Uterus (tissue), 4 donors: ENCODE data around the gene TTC13. TPM values are rescaled to one million over a fixed set of nuclear protein-coding genes. Genes with fewer than 3 reads are reported as not detected.

Experiments used
- DNase-seq, 2 donors: peaks; one replicate each; pipeline ENCODE4 v3.0.0-alpha.2; 2019 to 2020
- H3K27ac ChIP-seq, 2 donors: fragments of 200-600 bp; sonication (generic); 1 replicate in 1 of 2; 2 replicates in 1 of 2; pipeline ENCODE4 v1.5.1; 2016 to 2018
- H3K27me3 ChIP-seq, 2 donors: fragments of 200-600 bp; sonication (generic); one replicate each; pipeline ENCODE4 v1.5.1; 2018 to 2019; ENCODE audit warnings: control low read depth in 1 of 2
- H3K36me3 ChIP-seq, 2 donors: fragments of 200-600 bp; sonication (generic); one replicate each; pipeline ENCODE4 v1.5.1; 2019; ENCODE audit warnings: control low read depth in 1 of 2
- H3K4me1 ChIP-seq, 2 donors: fragments of 200-600 bp; sonication (generic); one replicate each; pipeline ENCODE4 v1.5.1; 2018 to 2019; ENCODE audit warnings: control low read depth in 1 of 2
- H3K4me3 ChIP-seq, 2 donors: fragments of 200-600 bp; sonication (generic); 1 replicate in 1 of 2; 2 replicates in 1 of 2; pipeline ENCODE4 v1.5.1; 2018 to 2019; ENCODE audit warnings: mild to moderate bottlenecking in 1 of 2
- H3K9me3 ChIP-seq, 2 donors: fragments of 200-600 bp; sonication (generic); one replicate each; pipeline ENCODE4 v1.5.1; 2019; ENCODE audit warnings: control low read depth in 1 of 2
- POLR2A ChIP-seq, 2 donors: fragments of 450-650 bp; IDR thresholded peaks; one replicate each; pipeline ENCODE4 v1.6.1; 2016; ENCODE audit warnings: antibody characterized with exemption in 2 of 2, mild to moderate bottlenecking in 1 of 2, moderate library complexity in 1 of 2
- intact Hi-C: fragments of 100-400 bp; cut with DNase I; formaldehyde crosslinking; loops from one replicate; pipeline ENCODE4 v1.15.1; 2023; ENCODE audit warnings: low total_unique reads
- total RNA-seq, 4 donors: library from RNA; depleted of rRNA in 3 of 4; stranded (reverse); fragments of >200 nt in 3 of 4; gene quantifications; one replicate each; pipeline versions ENCODE4 v1.1.0 to v1.2.4, GENCODE V29; 2014 to 2023
- TF ChIP-seq, protein P1 (sequence below), 4 experiments: fragments of 200-600 bp in 2 of 4; fragments of 450-650 bp in 2 of 4; sonication (generic) in 2 of 4; IDR thresholded peaks; one replicate each; pipeline ENCODE4 v1.5.1; 2016 to 2019; ENCODE audit warnings: antibody characterized with exemption in 4 of 4, mild to moderate bottlenecking in 2 of 4, moderate library complexity in 1 of 4
- donor health status: DM: yes; HTN: yes; CAD: no.

Gene TTC13
- total RNA-seq, 4 donors from 2014 or later: 6.9 to 49.1 (median 30.0) TPM

DNA sequence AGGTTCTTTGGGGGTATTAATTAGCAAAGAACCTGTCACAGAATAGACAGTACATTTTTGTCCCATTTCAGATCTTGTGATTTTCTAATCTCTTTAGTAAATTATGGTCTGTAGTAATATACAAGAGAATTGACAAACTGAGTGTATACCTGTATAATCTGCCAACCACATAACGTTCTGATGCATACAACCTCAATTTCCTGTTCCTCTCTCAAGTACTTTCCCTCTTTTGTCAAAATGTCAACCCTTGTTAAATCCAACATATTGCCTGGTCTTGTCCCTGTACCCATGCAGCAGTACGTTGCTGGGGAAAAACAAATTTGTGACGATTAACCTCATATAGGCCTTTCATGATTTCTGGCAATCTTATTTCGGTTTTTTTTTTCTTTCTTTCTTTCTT is 1.3 kb upstream of the TTC13 start:
- Histone ChIP-seq H3K36me3 (no peaks in the 10 kb centered on the region), H3K4me1 (peaks cover 4 to 8% of the 10 kb centered on the region in 2 donors), H3K4me3 (no peak overlapping the region), H3K27ac (no peak overlapping the region), H3K9me3 (no peaks in the 10 kb centered on the region), H3K27me3 (no peaks in the 10 kb centered on the region)
- TF ChIP-seq, protein P1, sequence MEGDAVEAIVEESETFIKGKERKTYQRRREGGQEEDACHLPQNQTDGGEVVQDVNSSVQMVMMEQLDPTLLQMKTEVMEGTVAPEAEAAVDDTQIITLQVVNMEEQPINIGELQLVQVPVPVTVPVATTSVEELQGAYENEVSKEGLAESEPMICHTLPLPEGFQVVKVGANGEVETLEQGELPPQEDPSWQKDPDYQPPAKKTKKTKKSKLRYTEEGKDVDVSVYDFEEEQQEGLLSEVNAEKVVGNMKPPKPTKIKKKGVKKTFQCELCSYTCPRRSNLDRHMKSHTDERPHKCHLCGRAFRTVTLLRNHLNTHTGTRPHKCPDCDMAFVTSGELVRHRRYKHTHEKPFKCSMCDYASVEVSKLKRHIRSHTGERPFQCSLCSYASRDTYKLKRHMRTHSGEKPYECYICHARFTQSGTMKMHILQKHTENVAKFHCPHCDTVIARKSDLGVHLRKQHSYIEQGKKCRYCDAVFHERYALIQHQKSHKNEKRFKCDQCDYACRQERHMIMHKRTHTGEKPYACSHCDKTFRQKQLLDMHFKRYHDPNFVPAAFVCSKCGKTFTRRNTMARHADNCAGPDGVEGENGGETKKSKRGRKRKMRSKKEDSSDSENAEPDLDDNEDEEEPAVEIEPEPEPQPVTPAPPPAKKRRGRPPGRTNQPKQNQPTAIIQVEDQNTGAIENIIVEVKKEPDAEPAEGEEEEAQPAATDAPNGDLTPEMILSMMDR (IDR thresholded peaks at IDR 0.05): no peak
- TF ChIP-seq POLR2A (IDR thresholded peaks at IDR 0.05): no peak
- intact Hi-C loops: no loop called here
- no peak for DNase-seq

DNA sequence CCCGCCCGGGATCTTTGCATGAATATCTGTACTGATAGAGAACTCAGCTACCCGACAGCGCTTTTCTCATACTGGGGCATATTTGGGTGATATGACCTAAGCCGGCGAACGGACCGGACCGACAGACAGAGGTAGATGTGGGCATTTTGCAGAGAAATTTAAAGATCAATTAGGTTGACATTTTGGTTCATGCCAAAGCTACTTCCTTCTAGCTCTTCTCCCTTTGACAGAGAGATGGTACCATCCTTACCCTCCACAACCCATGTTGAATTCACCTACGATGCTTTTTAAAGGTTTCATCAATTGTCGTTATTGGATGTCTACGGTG is 692 bp upstream of the TTC13 start:
- peak overlapping the region; percentile 59 to 90 for H3K4me3 ChIP-seq
- no peaks in the 10 kb centered on the region for H3K36me3 ChIP-seq
- intact Hi-C loops: no loop called here
- H3K27ac ChIP-seq: peak overlapping the region; percentile 46 to 57
- TF ChIP-seq, protein P1 (IDR thresholded peaks at IDR 0.05): no peak
- no peak for TF ChIP-seq POLR2A (IDR thresholded peaks at IDR 0.05)
- no peaks in the 10 kb centered on the region for H3K27me3 ChIP-seq
- no peaks in the 10 kb centered on the region for H3K9me3 ChIP-seq
- H3K4me1 ChIP-seq: peaks cover 4 to 8% of the 10 kb centered on the region in 2 donors
- no peak for DNase-seq

DNA sequence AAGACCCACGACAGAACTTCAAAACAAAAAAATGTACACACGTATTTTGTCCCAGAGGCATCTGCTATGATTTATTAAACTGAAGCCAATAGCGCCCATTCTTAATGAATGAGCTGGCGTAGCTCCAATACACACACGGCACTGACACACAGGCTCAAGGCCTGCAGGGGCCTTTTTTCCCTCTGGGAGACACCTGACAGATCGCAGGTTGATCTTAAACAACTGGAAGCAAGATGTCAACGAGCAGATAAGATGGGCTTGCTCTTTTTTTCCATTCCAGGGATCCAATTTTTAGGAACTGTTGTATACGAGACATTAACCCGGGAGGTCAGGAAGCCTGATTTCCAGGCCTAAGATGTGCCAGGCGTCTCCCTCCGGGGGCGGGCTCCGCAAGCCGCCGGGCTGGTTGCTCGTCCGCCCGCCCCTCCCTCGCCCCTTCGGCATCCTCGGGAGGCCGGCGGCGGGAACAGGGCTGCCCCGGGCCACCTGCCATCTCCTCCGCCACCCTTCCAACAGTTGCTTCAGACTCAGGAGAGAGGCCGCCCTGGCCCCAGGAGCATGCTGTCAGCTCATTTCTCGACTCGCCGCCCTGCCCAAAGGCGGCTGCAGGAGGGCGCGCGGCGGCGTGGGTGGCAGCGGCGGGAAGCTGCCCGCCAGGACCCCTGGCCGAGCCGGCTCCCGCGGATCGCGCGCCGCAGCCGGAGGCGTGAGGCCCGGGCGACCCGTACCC is 735 bp downstream of the TTC13 start:
- Histone ChIP-seq H3K4me1 (peaks cover 4 to 8% of the 10 kb centered on the region in 2 donors), H3K4me3 (peak overlapping the region; percentile 59 to 90), H3K27me3 (no peaks in the 10 kb centered on the region), H3K9me3 (no peaks in the 10 kb centered on the region), H3K36me3 (no peaks in the 10 kb centered on the region), H3K27ac (peak overlapping the region in 1 of 2 donors; percentile 51)
- DNase-seq: peak; percentile 17 to 38
- intact Hi-C loops: no loop called here
- TF ChIP-seq POLR2A (IDR thresholded peaks at IDR 0.05): no peak
- TF ChIP-seq, protein P1 (IDR thresholded peaks at IDR 0.05): no peak

DNA sequence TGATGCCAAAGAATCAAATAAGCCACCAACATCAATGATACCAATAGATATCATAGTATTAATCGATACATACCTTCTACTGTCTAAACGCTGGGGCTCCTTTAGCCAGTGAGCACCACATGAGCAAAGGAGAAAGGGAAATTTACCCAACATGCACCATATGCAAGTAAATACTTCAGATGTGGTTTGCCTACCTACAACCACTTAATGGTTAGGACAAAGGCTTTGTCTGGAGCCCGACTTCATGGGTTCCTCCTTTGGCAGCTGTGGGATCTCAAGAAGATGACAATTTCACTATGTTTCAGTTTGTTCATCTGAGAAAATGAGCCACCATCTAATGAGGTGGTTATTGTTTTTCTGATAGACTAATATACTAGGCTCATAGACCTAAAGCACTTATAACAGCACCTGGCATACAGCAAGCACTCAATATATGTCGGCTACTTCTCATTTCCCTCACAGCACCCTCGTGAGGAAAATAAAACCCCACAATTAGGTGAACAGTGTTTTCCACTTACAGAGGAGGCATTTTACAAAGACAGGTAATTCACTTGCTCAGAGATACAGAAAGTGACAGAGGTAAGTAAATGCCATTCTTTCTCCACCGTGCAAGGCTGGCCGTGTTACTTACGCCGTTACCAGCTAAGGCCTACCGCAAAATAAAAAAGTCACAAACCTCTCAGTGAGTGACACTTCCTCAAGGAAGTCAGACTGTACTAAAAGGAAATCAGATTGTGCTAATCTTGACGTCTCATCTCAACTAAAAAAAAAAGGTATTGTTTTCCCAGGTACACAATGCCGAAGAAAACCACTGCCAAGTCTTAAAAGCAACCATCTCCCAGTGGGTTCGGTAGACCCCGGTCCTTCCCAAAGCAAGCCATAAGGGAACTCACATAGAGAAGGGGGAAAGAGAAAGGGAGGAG is 1.6 kb downstream of the TTC13 start:
- TF ChIP-seq, protein P1 (IDR thresholded peaks at IDR 0.05): no peak
- no peak for TF ChIP-seq POLR2A (IDR thresholded peaks at IDR 0.05)
- Histone ChIP-seq H3K9me3 (no peaks in the 10 kb centered on the region), H3K4me1 (peaks cover 4 to 8% of the 10 kb centered on the region in 2 donors), H3K4me3 (peak overlapping the region; percentile 59 to 90), H3K27me3 (no peaks in the 10 kb centered on the region), H3K36me3 (no peaks in the 10 kb centered on the region), H3K27ac (peak overlapping the region in 1 of 2 donors; percentile 51)
- DNase-seq: no peak
- intact Hi-C loops: no loop called here

DNA sequence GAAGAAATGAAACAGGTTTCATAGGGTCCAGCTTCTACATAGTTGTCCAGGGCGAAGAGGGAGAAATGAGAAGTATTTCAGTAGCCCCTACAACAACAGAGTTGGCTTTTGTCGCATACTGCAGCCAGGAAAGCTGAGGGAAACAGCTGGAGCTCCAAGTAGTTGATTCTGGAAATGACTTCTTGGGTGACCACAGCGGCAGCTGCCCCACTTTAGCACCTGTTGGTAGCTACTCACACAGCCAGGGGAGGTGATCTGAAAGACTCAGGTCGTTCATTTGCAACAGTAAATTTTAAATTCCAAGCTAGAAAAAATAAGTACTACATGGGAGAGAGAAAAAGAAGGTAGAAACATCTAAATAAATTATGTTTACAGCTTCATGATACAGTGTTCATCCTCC is 2.3 kb downstream of the TTC13 start:
- no peaks in the 10 kb centered on the region for H3K36me3 ChIP-seq
- no peak for DNase-seq
- H3K27ac ChIP-seq: no peak overlapping the region
- H3K4me1 ChIP-seq: peaks cover 4 to 8% of the 10 kb centered on the region in 2 donors
- no peak overlapping the region for H3K4me3 ChIP-seq
- TF ChIP-seq, protein P1 (IDR thresholded peaks at IDR 0.05): no peak
- TF ChIP-seq POLR2A (IDR thresholded peaks at IDR 0.05): no peak
- no peaks in the 10 kb centered on the region for H3K27me3 ChIP-seq
- intact Hi-C loops: no loop called here
- H3K9me3 ChIP-seq: no peaks in the 10 kb centered on the region
